ENCODE data around the gene TVP23B. TPM values are rescaled to one million over a fixed set of nuclear protein-coding genes. Genes with fewer than 3 reads are reported as not detected.
"Not testable (repeated sequence)": the region's sequence is repeated elsewhere in the genome, so short reads cannot be mapped to it uniquely, and the experiment has no call there.

Gene TVP23B
- total and polyA plus RNA-seq, 2 donors (not counting 1 experiment from before 2014, with no cell fraction given): 6.6 to 37.1 TPM

GRCh38 chr17:18816489-18817371 is 35.7 kb downstream of the TVP23B start:
- not testable (repeated sequence) for H3K27me3 Mint-ChIP-seq
- WGBS (ENCODE audit: insufficient coverage): 60% methylated on average over 2 of the region's 9 CpGs

GRCh38 chr17:18821430-18821829 is 40.4 kb downstream of the TVP23B start:
- H3K36me3 ChIP-seq (replicated peaks in 1 of 2; ENCODE audit: control extremely low read depth in 1 of 2, control insufficient read depth in 1 of 2, extremely low read depth in 1 of 2, insufficient read depth in 2 of 2, low read length in 1 of 2); CTCF ChIA-PET; H3K4me3 Mint-ChIP-seq; H3K27ac ChIP-seq (ENCODE audit: low read length in 2 of 2); POLR2A ChIA-PET; H3K4me1 Mint-ChIP-seq; H3K79me2 ChIP-seq (ENCODE audit: control insufficient read depth, insufficient read depth, low read length); H4K20me1 ChIP-seq (ENCODE audit: control insufficient read depth, insufficient read depth, low read length, poor library complexity, severe bottlenecking); H3K9ac ChIP-seq (ENCODE audit: low read length); H3K27ac Mint-ChIP-seq; H3K9me3 Mint-ChIP-seq (ENCODE audit: insufficient read depth); H3K9me3 ChIP-seq (ENCODE audit: control extremely low read depth in 1 of 3, control insufficient read depth in 2 of 3, insufficient read depth in 1 of 3, low read length in 2 of 3); H3K27me3 Mint-ChIP-seq; H3K4me1 ChIP-seq (ENCODE audit: control insufficient read depth in 2 of 2, insufficient read depth in 2 of 2, low read length in 2 of 2); H2AFZ ChIP-seq (ENCODE audit: insufficient read depth, low read depth, low read length, poor library complexity, severe bottlenecking); DNase-seq; H3K4me3 ChIP-seq (ENCODE audit: control extremely low read depth in 1 of 5, extremely low read depth in 1 of 5, insufficient read depth in 1 of 5, low read depth in 2 of 5, low read length in 4 of 5); H3K4me2 ChIP-seq (replicated peaks; ENCODE audit: low read depth, low read length, poor library complexity, severe bottlenecking); H3K27me3 ChIP-seq (replicated peaks in 1 of 4; ENCODE audit: control extremely low read depth in 1 of 4, control insufficient read depth in 3 of 4, insufficient read depth in 4 of 4, low read length in 3 of 4); ATAC-seq (ENCODE audit: low read depth); intact Hi-C loops (cut with micrococcal nuclease): not testable (repeated sequence)
- no CpG with 5 or more reads among the region's 3 CpGs for WGBS (ENCODE audit: insufficient coverage)

More at GRCh38 chr17:18816489-18817371, 35.7 kb downstream of the TVP23B start:
- H3K9ac ChIP-seq (ENCODE audit: low read length); H3K4me3 ChIP-seq (ENCODE audit: control extremely low read depth in 1 of 5, extremely low read depth in 1 of 5, insufficient read depth in 1 of 5, low read depth in 2 of 5, low read length in 4 of 5); H3K27ac ChIP-seq (ENCODE audit: low read length in 2 of 2); H3K9me3 ChIP-seq (ENCODE audit: control extremely low read depth in 1 of 3, control insufficient read depth in 2 of 3, insufficient read depth in 1 of 3, low read length in 2 of 3); H3K4me1 ChIP-seq (ENCODE audit: control insufficient read depth in 2 of 2, insufficient read depth in 2 of 2, low read length in 2 of 2); intact Hi-C loops (cut with micrococcal nuclease); H3K4me3 Mint-ChIP-seq; H4K20me1 ChIP-seq (ENCODE audit: control insufficient read depth, insufficient read depth, low read length, poor library complexity, severe bottlenecking); H3K27ac Mint-ChIP-seq; H2AFZ ChIP-seq (ENCODE audit: insufficient read depth, low read depth, low read length, poor library complexity, severe bottlenecking); POLR2A ChIA-PET; H3K4me2 ChIP-seq (replicated peaks; ENCODE audit: low read depth, low read length, poor library complexity, severe bottlenecking); H3K9me3 Mint-ChIP-seq (ENCODE audit: insufficient read depth); H3K4me1 Mint-ChIP-seq; H3K36me3 ChIP-seq (replicated peaks in 1 of 2; ENCODE audit: control extremely low read depth in 1 of 2, control insufficient read depth in 1 of 2, extremely low read depth in 1 of 2, insufficient read depth in 2 of 2, low read length in 1 of 2); H3K27me3 ChIP-seq (replicated peaks in 1 of 4; ENCODE audit: control extremely low read depth in 1 of 4, control insufficient read depth in 3 of 4, insufficient read depth in 4 of 4, low read length in 3 of 4); H3K79me2 ChIP-seq (ENCODE audit: control insufficient read depth, insufficient read depth, low read length): not testable (repeated sequence)
- DNase-seq (peak; percentile 72), ATAC-seq (ENCODE audit: low read depth) (peak; percentile 84)
- TF ChIP-seq, protein P1, sequence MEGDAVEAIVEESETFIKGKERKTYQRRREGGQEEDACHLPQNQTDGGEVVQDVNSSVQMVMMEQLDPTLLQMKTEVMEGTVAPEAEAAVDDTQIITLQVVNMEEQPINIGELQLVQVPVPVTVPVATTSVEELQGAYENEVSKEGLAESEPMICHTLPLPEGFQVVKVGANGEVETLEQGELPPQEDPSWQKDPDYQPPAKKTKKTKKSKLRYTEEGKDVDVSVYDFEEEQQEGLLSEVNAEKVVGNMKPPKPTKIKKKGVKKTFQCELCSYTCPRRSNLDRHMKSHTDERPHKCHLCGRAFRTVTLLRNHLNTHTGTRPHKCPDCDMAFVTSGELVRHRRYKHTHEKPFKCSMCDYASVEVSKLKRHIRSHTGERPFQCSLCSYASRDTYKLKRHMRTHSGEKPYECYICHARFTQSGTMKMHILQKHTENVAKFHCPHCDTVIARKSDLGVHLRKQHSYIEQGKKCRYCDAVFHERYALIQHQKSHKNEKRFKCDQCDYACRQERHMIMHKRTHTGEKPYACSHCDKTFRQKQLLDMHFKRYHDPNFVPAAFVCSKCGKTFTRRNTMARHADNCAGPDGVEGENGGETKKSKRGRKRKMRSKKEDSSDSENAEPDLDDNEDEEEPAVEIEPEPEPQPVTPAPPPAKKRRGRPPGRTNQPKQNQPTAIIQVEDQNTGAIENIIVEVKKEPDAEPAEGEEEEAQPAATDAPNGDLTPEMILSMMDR (IDR thresholded peaks at IDR 0.05): peak; percentile 80
- CTCF ChIA-PET: interaction anchor here (1.0 to 1.4 kb wide), 2 partner anchors 144 to 145 kb away, joined by 3 to 6 read pairs; no protein-coding TSS in a partner anchor

DNA sequence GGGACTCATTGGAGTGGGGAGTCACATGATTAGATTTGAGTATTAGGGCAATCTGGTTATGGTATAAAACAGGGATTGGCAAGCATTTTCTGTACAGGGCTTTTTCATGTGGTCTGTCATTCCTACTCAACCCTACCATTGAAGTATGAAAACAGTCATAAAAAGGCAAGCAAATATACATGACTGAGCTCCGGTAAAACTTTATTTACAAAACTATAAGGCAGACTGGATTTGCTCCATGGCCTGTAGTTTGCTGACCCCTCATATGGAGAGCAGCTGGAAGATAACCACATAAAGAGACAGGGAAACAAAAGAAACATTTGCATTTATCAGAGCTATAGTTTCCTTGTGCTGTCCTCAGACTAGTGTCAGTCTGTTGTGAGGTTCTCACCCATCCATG is 46.6 kb downstream of the TVP23B start:
- H3K4me3 Mint-ChIP-seq; ATAC-seq (ENCODE audit: low read depth); H3K4me3 ChIP-seq (ENCODE audit: control extremely low read depth in 1 of 5, extremely low read depth in 1 of 5, insufficient read depth in 1 of 5, low read depth in 2 of 5, low read length in 4 of 5); H3K4me2 ChIP-seq (replicated peaks; ENCODE audit: low read depth, low read length, poor library complexity, severe bottlenecking); H2AFZ ChIP-seq (ENCODE audit: insufficient read depth, low read depth, low read length, poor library complexity, severe bottlenecking); H3K79me2 ChIP-seq (ENCODE audit: control insufficient read depth, insufficient read depth, low read length); H3K27ac Mint-ChIP-seq; H3K27ac ChIP-seq (ENCODE audit: low read length in 2 of 2); H4K20me1 ChIP-seq (ENCODE audit: control insufficient read depth, insufficient read depth, low read length, poor library complexity, severe bottlenecking); POLR2A ChIA-PET; H3K27me3 ChIP-seq (replicated peaks in 1 of 4; ENCODE audit: control extremely low read depth in 1 of 4, control insufficient read depth in 3 of 4, insufficient read depth in 4 of 4, low read length in 3 of 4); H3K4me1 Mint-ChIP-seq; H3K9ac ChIP-seq (ENCODE audit: low read length); H3K36me3 ChIP-seq (replicated peaks in 1 of 2; ENCODE audit: control extremely low read depth in 1 of 2, control insufficient read depth in 1 of 2, extremely low read depth in 1 of 2, insufficient read depth in 2 of 2, low read length in 1 of 2); H3K27me3 Mint-ChIP-seq; H3K4me1 ChIP-seq (ENCODE audit: control insufficient read depth in 2 of 2, insufficient read depth in 2 of 2, low read length in 2 of 2); H3K9me3 ChIP-seq (ENCODE audit: control extremely low read depth in 1 of 3, control insufficient read depth in 2 of 3, insufficient read depth in 1 of 3, low read length in 2 of 3); CTCF ChIA-PET; H3K9me3 Mint-ChIP-seq (ENCODE audit: insufficient read depth); intact Hi-C loops (cut with micrococcal nuclease); DNase-seq: not testable (repeated sequence)
- WGBS (ENCODE audit: insufficient coverage): no CpG with 5 or more reads among the region's 1 CpG
